Measurements from ENCODE around the gene MRTFB.

GRCh38 chr16:14179116-14179515 lies 108.0 kb downstream of the MRTFB start:
- TF ChIP-seq CTCF (IDR thresholded peaks at IDR 0.05) (no peak), EP300 (IDR thresholded peaks at IDR 0.05) (no peak), POLR2A (IDR thresholded peaks at IDR 0.05) (no peak)

All from stomach (tissue), 4 donors.